ENCODE results near the gene PRPF38A. TPM values are rescaled to one million over a fixed set of nuclear protein-coding genes. Genes with fewer than 3 reads are reported as not detected.

PRPF38A gene
- total and polyA plus RNA-seq, 2 of the 4 experiments (the other 2 are of a cell fraction) = 19.0 to 23.5 TPM

DNA sequence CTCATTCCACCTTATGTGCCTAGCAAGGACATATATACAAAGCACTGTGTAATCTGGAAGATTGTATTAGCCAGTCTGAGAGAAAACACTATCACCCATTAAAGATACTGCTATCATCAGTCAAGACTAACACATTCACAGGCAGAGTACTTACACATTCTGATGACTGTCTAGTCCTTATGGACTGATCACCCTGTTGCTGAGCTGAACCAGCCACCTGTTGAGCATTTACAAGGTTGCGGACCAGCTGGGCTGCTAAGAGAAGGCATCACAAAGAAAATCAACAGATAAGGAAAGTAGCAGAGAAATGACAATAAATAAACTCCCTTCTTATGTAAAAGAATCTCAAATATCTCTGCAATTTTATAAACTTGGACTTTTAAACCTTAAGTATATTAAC lies 30.8 kb downstream of the PRPF38A start:
- H2BK15ac ChIP-seq (ENCODE audit: low read depth, low read length) = no peak overlapping the region
- no peak overlapping the region for H4K8ac ChIP-seq (ENCODE audit: low read depth in 2 of 2, low read length in 2 of 2)
- H2AFZ ChIP-seq (replicated peaks; ENCODE audit: low read length, poor library complexity) = no peak overlapping the region
- H3K18ac ChIP-seq (ENCODE audit: low read depth, low read length) = no peak overlapping the region
- intact Hi-C loops (cut with micrococcal nuclease) (no loop called here), dilution Hi-C loops (cut with HindIII; ENCODE audit: low sequenced_read_pairs, unreplicated experiment) (no loop called here), in situ Hi-C loops (cut with MboI; ENCODE audit: low sequenced_read_pairs) (no loop called here)
- no peaks in the 10 kb centered on the region for H3K4me1 ChIP-seq (ENCODE audit: control insufficient read depth, insufficient read depth, low read length)
- H3K9ac ChIP-seq (ENCODE audit: low read depth, low read length) = no peak overlapping the region
- no peak overlapping the region for H4K5ac ChIP-seq (ENCODE audit: low read depth, low read length)
- no TSS peak for BruUV-seq (replicated peaks)
- H3K36me3 ChIP-seq (ENCODE audit: control insufficient read depth, insufficient read depth, low read length) = peaks cover 23% of the 10 kb centered on the region
- H2BK20ac ChIP-seq (ENCODE audit: low read depth, low read length) = no peak overlapping the region
- H3K27me3 ChIP-seq (ENCODE audit: control insufficient read depth, insufficient read depth, low read length) = no peaks in the 10 kb centered on the region
- no peaks in the 10 kb centered on the region for H4K20me1 ChIP-seq (ENCODE audit: insufficient read depth, low read length)
- H3K4me3 ChIP-seq (ENCODE audit: insufficient read depth, low read depth, low read length) = no peak overlapping the region
- peaks cover 0 to 3% of the 10 kb centered on the region in 2 experiments; a peak in 3 of 4 replicates for H3K79me1 ChIP-seq (ENCODE audit: low read depth in 1 of 2, low read length in 2 of 2)
- H3K4ac ChIP-seq (ENCODE audit: low read depth, low read length) = no peak overlapping the region
- no peak overlapping the region for H3K4me2 ChIP-seq (ENCODE audit: low read depth, low read length)
- no peak overlapping the region for H2AK5ac ChIP-seq (ENCODE audit: low read depth, low read length)
- no peak overlapping the region for H2BK5ac ChIP-seq (ENCODE audit: low read depth, low read length, poor library complexity, severe bottlenecking)
- no peak overlapping the region for H2BK120ac ChIP-seq (ENCODE audit: low read depth, low read length)
- H3K14ac ChIP-seq (replicated peaks; ENCODE audit: low read depth, low read length) = no peak overlapping the region
- no peak for ATAC-seq (ENCODE audit: low read depth)
- H3K9me3 ChIP-seq (ENCODE audit: control insufficient read depth, insufficient read depth, low read length) = no peaks in the 10 kb centered on the region
- peaks cover 10% of the 10 kb centered on the region for H3K9me1 ChIP-seq (ENCODE audit: insufficient read depth, low read length)
- H3K27ac ChIP-seq (ENCODE audit: insufficient read depth, low read length) = no peak overlapping the region
- TF ChIP-seq, protein P1, sequence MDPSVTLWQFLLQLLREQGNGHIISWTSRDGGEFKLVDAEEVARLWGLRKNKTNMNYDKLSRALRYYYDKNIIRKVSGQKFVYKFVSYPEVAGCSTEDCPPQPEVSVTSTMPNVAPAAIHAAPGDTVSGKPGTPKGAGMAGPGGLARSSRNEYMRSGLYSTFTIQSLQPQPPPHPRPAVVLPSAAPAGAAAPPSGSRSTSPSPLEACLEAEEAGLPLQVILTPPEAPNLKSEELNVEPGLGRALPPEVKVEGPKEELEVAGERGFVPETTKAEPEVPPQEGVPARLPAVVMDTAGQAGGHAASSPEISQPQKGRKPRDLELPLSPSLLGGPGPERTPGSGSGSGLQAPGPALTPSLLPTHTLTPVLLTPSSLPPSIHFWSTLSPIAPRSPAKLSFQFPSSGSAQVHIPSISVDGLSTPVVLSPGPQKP (IDR thresholded peaks at IDR 0.05; ENCODE audit: borderline replicate concordance, low read depth, low read length) = no peak
- TF ChIP-seq RFX5 (IDR thresholded peaks at IDR 0.05; ENCODE audit: low read depth, low read length) = no peak
- TF ChIP-seq POLR2A (IDR thresholded peaks at IDR 0.05; ENCODE audit: low read depth, low read length) = no peak
- TF ChIP-seq CEBPB (IDR thresholded peaks at IDR 0.05; ENCODE audit: low read depth, low read length) = no peak
- TF ChIP-seq MAFK (IDR thresholded peaks at IDR 0.05; ENCODE audit: low read depth, low read length) = no peak
- TF ChIP-seq, protein P2, sequence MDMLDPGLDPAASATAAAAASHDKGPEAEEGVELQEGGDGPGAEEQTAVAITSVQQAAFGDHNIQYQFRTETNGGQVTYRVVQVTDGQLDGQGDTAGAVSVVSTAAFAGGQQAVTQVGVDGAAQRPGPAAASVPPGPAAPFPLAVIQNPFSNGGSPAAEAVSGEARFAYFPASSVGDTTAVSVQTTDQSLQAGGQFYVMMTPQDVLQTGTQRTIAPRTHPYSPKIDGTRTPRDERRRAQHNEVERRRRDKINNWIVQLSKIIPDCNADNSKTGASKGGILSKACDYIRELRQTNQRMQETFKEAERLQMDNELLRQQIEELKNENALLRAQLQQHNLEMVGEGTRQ (IDR thresholded peaks at IDR 0.05; ENCODE audit: low read depth, low read length) = no peak
- no peak for TF ChIP-seq FOS (IDR thresholded peaks at IDR 0.05; ENCODE audit: low read depth, low read length)
- no peak for TF ChIP-seq MAZ (IDR thresholded peaks at IDR 0.05; ENCODE audit: borderline replicate concordance, low read depth, low read length)
- TF ChIP-seq, protein P3, sequence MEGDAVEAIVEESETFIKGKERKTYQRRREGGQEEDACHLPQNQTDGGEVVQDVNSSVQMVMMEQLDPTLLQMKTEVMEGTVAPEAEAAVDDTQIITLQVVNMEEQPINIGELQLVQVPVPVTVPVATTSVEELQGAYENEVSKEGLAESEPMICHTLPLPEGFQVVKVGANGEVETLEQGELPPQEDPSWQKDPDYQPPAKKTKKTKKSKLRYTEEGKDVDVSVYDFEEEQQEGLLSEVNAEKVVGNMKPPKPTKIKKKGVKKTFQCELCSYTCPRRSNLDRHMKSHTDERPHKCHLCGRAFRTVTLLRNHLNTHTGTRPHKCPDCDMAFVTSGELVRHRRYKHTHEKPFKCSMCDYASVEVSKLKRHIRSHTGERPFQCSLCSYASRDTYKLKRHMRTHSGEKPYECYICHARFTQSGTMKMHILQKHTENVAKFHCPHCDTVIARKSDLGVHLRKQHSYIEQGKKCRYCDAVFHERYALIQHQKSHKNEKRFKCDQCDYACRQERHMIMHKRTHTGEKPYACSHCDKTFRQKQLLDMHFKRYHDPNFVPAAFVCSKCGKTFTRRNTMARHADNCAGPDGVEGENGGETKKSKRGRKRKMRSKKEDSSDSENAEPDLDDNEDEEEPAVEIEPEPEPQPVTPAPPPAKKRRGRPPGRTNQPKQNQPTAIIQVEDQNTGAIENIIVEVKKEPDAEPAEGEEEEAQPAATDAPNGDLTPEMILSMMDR (conservative IDR thresholded peaks at IDR 0.05; ENCODE audit: low read depth, low read length) = no peak
- no peak for TF ChIP-seq MXI1 (IDR thresholded peaks at IDR 0.05; ENCODE audit: borderline replicate concordance, low read depth, low read length)
- TF ChIP-seq SMC3 (IDR thresholded peaks at IDR 0.05; ENCODE audit: low read depth, low read length) = no peak
- no peak for TF ChIP-seq RAD21 (IDR thresholded peaks at IDR 0.05; ENCODE audit: low read length)
- TF ChIP-seq BHLHE40 (IDR thresholded peaks at IDR 0.05; ENCODE audit: low read depth, low read length) = no peak
- no peak for TF ChIP-seq CHD1 (IDR thresholded peaks at IDR 0.05; ENCODE audit: low read depth, low read length)
- no peak for TF ChIP-seq RCOR1 (IDR thresholded peaks at IDR 0.05; ENCODE audit: insufficient replicate concordance, low read length)
- TF ChIP-seq NFE2L2 (IDR thresholded peaks at IDR 0.05; ENCODE audit: low read depth, low read length) = no peak
- DNase-seq = no peak
- POLR2A ChIA-PET (ENCODE audit: unreplicated experiment) = no interaction called here
- CTCF ChIA-PET = no interaction called here
- H4K91ac ChIP-seq (ENCODE audit: insufficient read depth, low read depth, low read length) = no peak overlapping the region
- WGBS, 2 experiments (ENCODE audit: extremely low coverage in 2 of 2, insufficient read length in 1 of 2) = no CpG with 5 or more reads among the region's 1 CpG
- H2AK9ac ChIP-seq (replicated peaks; ENCODE audit: low read depth, low read length, poor library complexity) = no peak overlapping the region
- no peak overlapping the region for H3K23ac ChIP-seq (ENCODE audit: low read depth, low read length)
- H3K56ac ChIP-seq (ENCODE audit: extremely low read depth, insufficient read depth, low read length) = no peak overlapping the region
